ENCODE data around the gene ZNF654.

DNA sequence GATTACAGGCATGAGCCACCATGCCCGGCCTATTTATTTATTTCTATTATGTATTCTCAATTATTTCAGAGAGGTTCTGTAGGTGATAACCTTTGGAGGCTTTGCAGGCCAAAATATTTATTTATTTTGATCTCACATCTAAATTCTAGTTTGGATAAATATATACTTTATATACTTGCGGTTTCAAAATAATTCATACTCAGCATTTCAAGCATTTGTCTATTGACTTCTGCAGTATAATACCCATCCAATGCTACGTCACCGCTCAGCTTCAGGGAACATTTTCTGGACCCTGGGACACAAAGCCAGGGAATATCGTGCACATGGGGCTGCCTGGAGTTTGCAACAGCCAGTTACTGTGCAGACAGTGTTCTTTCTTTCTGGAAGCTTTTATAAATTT is 22.8 kb upstream of the ZNF654 start:
- TF ChIP-seq, protein P1, sequence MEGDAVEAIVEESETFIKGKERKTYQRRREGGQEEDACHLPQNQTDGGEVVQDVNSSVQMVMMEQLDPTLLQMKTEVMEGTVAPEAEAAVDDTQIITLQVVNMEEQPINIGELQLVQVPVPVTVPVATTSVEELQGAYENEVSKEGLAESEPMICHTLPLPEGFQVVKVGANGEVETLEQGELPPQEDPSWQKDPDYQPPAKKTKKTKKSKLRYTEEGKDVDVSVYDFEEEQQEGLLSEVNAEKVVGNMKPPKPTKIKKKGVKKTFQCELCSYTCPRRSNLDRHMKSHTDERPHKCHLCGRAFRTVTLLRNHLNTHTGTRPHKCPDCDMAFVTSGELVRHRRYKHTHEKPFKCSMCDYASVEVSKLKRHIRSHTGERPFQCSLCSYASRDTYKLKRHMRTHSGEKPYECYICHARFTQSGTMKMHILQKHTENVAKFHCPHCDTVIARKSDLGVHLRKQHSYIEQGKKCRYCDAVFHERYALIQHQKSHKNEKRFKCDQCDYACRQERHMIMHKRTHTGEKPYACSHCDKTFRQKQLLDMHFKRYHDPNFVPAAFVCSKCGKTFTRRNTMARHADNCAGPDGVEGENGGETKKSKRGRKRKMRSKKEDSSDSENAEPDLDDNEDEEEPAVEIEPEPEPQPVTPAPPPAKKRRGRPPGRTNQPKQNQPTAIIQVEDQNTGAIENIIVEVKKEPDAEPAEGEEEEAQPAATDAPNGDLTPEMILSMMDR (IDR thresholded peaks at IDR 0.05) = no peak
- TF ChIP-seq POLR2A (IDR thresholded peaks at IDR 0.05) = no peak

Measured in uterus (tissue), 2 donors.